HepG2 (cell line): Measurements from ENCODE around the gene CEBPB. TPM values are rescaled to one million over a fixed set of nuclear protein-coding genes. Genes with fewer than 3 reads are reported as not detected.

Experiments used
- ATAC-seq: fragments of 200-7000 bp; cut with Tn5 transposase; 3 replicates; pipeline ENCODE4 v1.9.1; 2020; ENCODE audit warnings: mild to moderate bottlenecking, moderate library complexity
- BruUV-seq: library from RNA; stranded (reverse); fragments of 400-500 nt; replicated peaks from 2 replicates; lab custom pipeline; 2021; lab: Mats Ljungman, UMichigan
- CTCF ChIA-PET: fragments of 300-600 bp; formaldehyde crosslinking; extraction: SDS; loops from one replicate; lab custom pipeline; 2021; ENCODE audit warnings: low total read pairs, inconsistent platforms, low intra/inter-chr PET ratio; lab: Yijun Ruan, JAX
- POLR2A ChIA-PET: fragments of 350-600 bp; sonication (Branson Sonifier 250); formaldehyde crosslinking; loops from one replicate; lab custom pipeline; 2020; ENCODE audit warnings: antibody characterized with exemption, inconsistent platforms; lab: Yijun Ruan, JAX
- DNase-seq: peaks from one replicate; pipeline ENCODE4 v3.0.0-alpha.2; 2015; ENCODE audit warnings: low spot score
- FAIRE-seq: peaks from 3 replicates; lab custom pipeline; 2011; peaks lifted over from hg19 to GRCh38; lab: Jason Lieb, UNC
- H2AFZ ChIP-seq: one replicate; pipeline ENCODE4 v1.6.1; 2011; ENCODE audit warnings: low read length, inconsistent platforms
- H3K27ac ChIP-seq: fragments of 300-600 bp; 3 replicates; pipeline ENCODE4 v1.8.0; 2011; ENCODE audit warnings: mixed run types, mild to moderate bottlenecking, mixed read lengths, low read length, inconsistent platforms; ENCODE audit not compliant: insufficient read depth; ENCODE audit errors: extremely low read length
- H3K27me3 ChIP-seq, 2 experiments: fragments of 200-600 bp in 1 of 2; 2 replicates in 1 of 2; 3 replicates in 1 of 2; pipeline versions ENCODE4 v1.6.0 to v1.8.0; 2011; ENCODE audit warnings: low read length in 2 of 2, mild to moderate bottlenecking in 2 of 2, moderate library complexity in 2 of 2, inconsistent platforms in 1 of 2; ENCODE audit not compliant: insufficient read depth in 2 of 2, control insufficient read depth in 1 of 2
- H3K36me3 ChIP-seq, 2 experiments: fragments of 200-600 bp in 1 of 2; replicated peaks in 1 of 2; 2 replicates in 1 of 2; 3 replicates in 1 of 2; pipeline versions ENCODE4 v1.5.1 to v1.8.0; 2011; ENCODE audit warnings: low read length in 2 of 2, inconsistent platforms in 1 of 2; ENCODE audit not compliant: insufficient read depth in 2 of 2, control insufficient read depth in 1 of 2
- H3K4me1 ChIP-seq: 2 replicates; pipeline ENCODE4 v1.5.1; 2012; ENCODE audit warnings: low read length, inconsistent platforms; ENCODE audit not compliant: insufficient read depth
- H3K4me2 ChIP-seq: 2 replicates; pipeline ENCODE4 v1.6.0; 2011; ENCODE audit warnings: low read depth, low read length, inconsistent platforms
- H3K4me3 ChIP-seq, 3 experiments: fragments of 200-600 bp in 1 of 3; sonication (generic), shearing (Covaris generic) in 1 of 3; replicated peaks in 1 of 3; 2 replicates each; pipeline ENCODE4 v1.5.1; 2011 to 2016; ENCODE audit warnings: low read length in 3 of 3, inconsistent platforms in 2 of 3, low read depth in 2 of 3, mild to moderate bottlenecking in 2 of 3, control low read depth in 1 of 3, mixed read lengths in 1 of 3; ENCODE audit not compliant: insufficient read depth in 1 of 3
- H3K79me2 ChIP-seq: one replicate; pipeline ENCODE4 v1.6.1; 2011; ENCODE audit warnings: low read length, inconsistent platforms; ENCODE audit not compliant: insufficient read depth
- H3K9ac ChIP-seq: 2 replicates; pipeline ENCODE4 v1.6.0; 2011; ENCODE audit warnings: mild to moderate bottlenecking, low read depth, low read length, inconsistent platforms; ENCODE audit not compliant: insufficient read depth
- H3K9me3 ChIP-seq: 2 replicates; pipeline ENCODE4 v1.5.1; 2012; ENCODE audit warnings: mild to moderate bottlenecking, low read length
- H4K20me1 ChIP-seq: 2 replicates; pipeline ENCODE4 v1.6.0; 2011; ENCODE audit warnings: inconsistent platforms, mild to moderate bottlenecking, low read length, moderate library complexity; ENCODE audit not compliant: insufficient read depth
- BORCS8-MEF2B ChIP-seq: sonication (generic); formaldehyde crosslinking; IDR thresholded peaks from 2 replicates; pipeline ENCODE4 v1.8.0; 2022; ENCODE audit warnings: mild to moderate bottlenecking, missing genetic modification reagents
- CTCF ChIP-seq: sonication (generic); formaldehyde crosslinking; IDR thresholded peaks from 2 replicates; pipeline ENCODE4 v1.5.0; 2020; ENCODE audit warnings: mild to moderate bottlenecking, missing genetic modification reagents, moderate library complexity
- DPF2 ChIP-seq: sonication (generic); formaldehyde crosslinking; IDR thresholded peaks from 2 replicates; pipeline ENCODE4 v1.4.0; 2020; ENCODE audit warnings: mild to moderate bottlenecking, low read depth, missing genetic modification reagents, borderline replicate concordance
- FUBP1 ChIP-seq: sonication (generic); formaldehyde crosslinking; IDR thresholded peaks from 2 replicates; pipeline ENCODE4 v1.5.1; 2020; ENCODE audit warnings: missing genetic modification reagents, mild to moderate bottlenecking, borderline replicate concordance
- GATAD2A ChIP-seq: IDR thresholded peaks from 2 replicates; pipeline ENCODE4 v1.6.1; 2016
- NFATC3 ChIP-seq: sonication (generic); formaldehyde crosslinking; IDR thresholded peaks from 2 replicates; pipeline ENCODE4 v1.5.1; 2020; ENCODE audit warnings: mild to moderate bottlenecking, missing genetic modification reagents
- TOPORS ChIP-seq: sonication (generic); formaldehyde crosslinking; IDR thresholded peaks from 2 replicates; pipeline ENCODE4 v1.8.0; 2023; ENCODE audit warnings: mild to moderate bottlenecking, missing genetic modification reagents
- ZBTB3 ChIP-seq: sonication (generic); formaldehyde crosslinking; IDR thresholded peaks from 2 replicates; pipeline ENCODE4 v1.4.0; 2020; ENCODE audit warnings: low read depth, mild to moderate bottlenecking, moderate library complexity, missing genetic modification reagents, borderline replicate concordance
- ZNF235 ChIP-seq: sonication (generic); formaldehyde crosslinking; IDR thresholded peaks from 2 replicates; pipeline ENCODE4 v1.8.1; 2023; ENCODE audit warnings: mild to moderate bottlenecking, missing genetic modification reagents, borderline replicate concordance
- ZNF329 ChIP-seq: sonication (generic); formaldehyde crosslinking; IDR thresholded peaks from 2 replicates; pipeline ENCODE4 v1.9.0; 2021; ENCODE audit warnings: low read depth, mild to moderate bottlenecking, missing genetic modification reagents
- WGBS: methylation state at CpG from one replicate; pipeline ENCODE4 v1.1.6; 2017; ENCODE audit warnings: low lambda C conversion rate; 5-methylcytosine and 5-hydroxymethylcytosine counted together
- in situ Hi-C: cut with HindIII; loops from 2 replicates; pipeline ENCODE4 v1.10.0; 2017; ENCODE audit warnings: low pct_unique_long_range_greater_than_20kb; ENCODE audit not compliant: extremely low pct_ligation_motif_present
- intact Hi-C: fragments of 100-400 bp; cut with micrococcal nuclease; formaldehyde crosslinking; loops from one replicate; pipeline ENCODE4 v1.10.0; 2022; ENCODE audit not compliant: unreplicated experiment
- polyA plus RNA-seq, 8 experiments: library from polyadenylated mRNA; depleted of rRNA in 3 of 8; stranded (reverse) in 7 of 8; unstranded in 1 of 8; fragments of >200 nt; fragmentation: Illumina TruSeq in 4 of 8; extraction: Trizol in 4 of 8; gene quantifications; 2 replicates each; pipeline versions ENCODE4 v1.2.1 to v1.2.3, GENCODE V29; 2011 to 2016; ENCODE audit warnings: low read depth in 4 of 8, missing spikeins in 1 of 8, mixed read lengths in 1 of 8; ENCODE audit not compliant: insufficient read depth in 1 of 8
- total RNA-seq, 5 experiments: library from RNA; depleted of rRNA; stranded (reverse); fragments of >200 nt; fragmentation: Illumina TruSeq; extraction: Trizol; gene quantifications; 2 replicates each; pipeline ENCODE4 v1.2.3, GENCODE V29; 2016; ENCODE audit warnings: low read depth in 1 of 5
- TF ChIP-seq, protein P1 (sequence below): sonication (generic); formaldehyde crosslinking; IDR thresholded peaks from 2 replicates; pipeline ENCODE4 v1.8.1; 2023; ENCODE audit warnings: mild to moderate bottlenecking, missing genetic modification reagents

Gene CEBPB
- total and polyA plus RNA-seq, 2 of the 13 experiments (the other 11 are each of a cell fraction or from before 2014, with no cell fraction given): 18.5 to 28.2 TPM

DNA sequence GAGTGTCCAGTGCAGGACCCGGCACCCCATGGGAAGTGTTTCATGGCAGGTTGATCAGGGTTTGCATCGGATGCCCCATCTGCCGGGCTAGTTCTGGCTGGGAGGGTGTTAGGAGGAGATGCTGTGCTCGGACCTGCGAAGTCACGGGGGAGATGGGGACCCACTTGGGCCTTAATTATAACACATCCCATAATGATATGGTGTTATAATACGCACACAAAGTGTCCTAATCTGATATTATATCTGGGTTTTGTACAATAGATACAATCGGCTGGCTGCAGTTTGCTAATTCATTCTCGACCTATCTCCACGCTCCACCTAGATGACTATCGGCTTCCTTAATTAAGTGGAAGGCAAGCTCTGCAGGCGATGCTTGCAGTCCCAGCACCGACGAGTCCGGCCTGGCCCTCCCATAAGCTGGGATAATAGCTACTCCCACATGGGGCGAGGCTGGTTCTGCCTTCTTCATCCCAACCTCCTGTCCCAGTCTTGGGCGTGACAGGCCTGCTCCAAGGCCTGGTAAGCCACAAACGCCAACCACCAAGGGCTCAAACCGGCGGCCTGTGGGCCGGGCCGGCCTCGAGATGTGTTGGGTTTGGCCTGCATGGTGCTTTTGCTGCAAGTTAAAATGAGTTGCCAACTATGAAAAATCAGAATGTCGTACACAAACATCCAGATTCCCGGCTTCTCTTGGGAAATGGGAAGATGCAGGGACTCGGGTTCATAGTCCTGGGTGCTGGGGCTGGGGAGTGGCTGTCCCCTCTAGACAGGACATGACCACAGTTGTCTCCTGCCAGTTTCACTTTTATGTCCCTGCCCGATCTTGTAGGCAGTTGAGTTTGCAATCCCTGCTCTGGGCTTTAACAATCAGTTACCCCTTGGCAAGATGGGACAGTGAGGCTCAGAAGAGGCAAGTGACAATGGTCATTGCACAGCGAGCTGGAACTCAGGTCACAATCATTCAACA lies 32.7 kb downstream of the CEBPB start:
- DNase-seq (no peak), FAIRE-seq (no peak), ATAC-seq (peak; percentile 13; the same call in 2 of the 3 replicates)
- Histone ChIP-seq H3K27ac (no peak overlapping the region), H4K20me1 (no peaks in the 10 kb centered on the region), H3K4me2 (peak overlapping the region; percentile 52), H3K36me3 (no peaks in the 10 kb centered on the region), H3K4me3 (peak overlapping the region in 1 of 3 experiments; percentile 2; a peak in 1 of 6 replicates), H3K79me2 (no peaks in the 10 kb centered on the region), H2AFZ (no peak overlapping the region), H3K27me3 (peaks cover 6 to 43% of the 10 kb centered on the region in 2 experiments; a peak in 4 of 5 replicates), H3K4me1 (peaks cover 64% of the 10 kb centered on the region), H3K9me3 (no peaks in the 10 kb centered on the region), H3K9ac (no peak overlapping the region)
- intact Hi-C loops (no loop called here), in situ Hi-C loops (no loop called here)
- BruUV-seq: no TSS peak
- 52% methylated on average over 28 of the region's 28 CpGs for WGBS
- CTCF ChIA-PET: no interaction called here
- POLR2A ChIA-PET: interaction anchor here (0.7 kb wide), 1 partner anchor 161 kb away, joined by 4 read pairs; no protein-coding TSS in a partner anchor
- TF ChIP-seq ZBTB3 (no peak), FUBP1 (CRISPR knock-in tag) (no peak), BORCS8-MEF2B (CRISPR knock-in tag) (peak; percentile 3; the same call in 1 of the 2 replicates), ZNF329 (no peak), TOPORS (CRISPR knock-in tag) (no peak), ZNF235 (no peak), NFATC3 (CRISPR knock-in tag) (no peak), DPF2 (no peak), GATAD2A (0 out of 2 replicates have a peak, but pooled peaks have one; percentile 16), CTCF (CRISPR knock-in tag) (no peak)
- TF ChIP-seq, protein P1, sequence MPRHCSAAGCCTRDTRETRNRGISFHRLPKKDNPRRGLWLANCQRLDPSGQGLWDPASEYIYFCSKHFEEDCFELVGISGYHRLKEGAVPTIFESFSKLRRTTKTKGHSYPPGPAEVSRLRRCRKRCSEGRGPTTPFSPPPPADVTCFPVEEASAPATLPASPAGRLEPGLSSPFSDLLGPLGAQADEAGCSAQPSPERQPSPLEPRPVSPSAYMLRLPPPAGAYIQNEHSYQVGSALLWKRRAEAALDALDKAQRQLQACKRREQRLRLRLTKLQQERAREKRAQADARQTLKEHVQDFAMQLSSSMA (CRISPR knock-in tag): no peak
